Thoracic aorta (tissue), 2 donors: ENCODE measurements around the gene CYFIP1. TPM values are rescaled to one million over a fixed set of nuclear protein-coding genes. Genes with fewer than 3 reads are reported as not detected.

Experiments
- ATAC-seq: fragments of 150-250 bp; one replicate; pipeline ENCODE4 v1.8.0; 2017; ENCODE audit warnings: low read depth; ENCODE audit not compliant: insufficient number of reproducible peaks, low FRiP score
- DNase-seq: peaks from one replicate; pipeline ENCODE4 v3.0.0-alpha.2; 2020; ENCODE audit warnings: low spot score
- H3K27ac ChIP-seq, 2 donors: fragments of 200-600 bp; sonication (generic); 1 replicate in 1 of 2; 2 replicates in 1 of 2; pipeline ENCODE4 v1.5.1; 2016; ENCODE audit warnings: mild to moderate bottlenecking in 2 of 2, moderate library complexity in 2 of 2
- H3K27me3 ChIP-seq: fragments of 200-600 bp; sonication (generic); replicated peaks from 2 replicates; pipeline ENCODE4 v1.6.0; 2016; ENCODE audit warnings: mild to moderate bottlenecking; ENCODE audit not compliant: insufficient read depth
- H3K36me3 ChIP-seq: fragments of 200-600 bp; sonication (generic); one replicate; pipeline ENCODE4 v1.5.1; 2016
- H3K4me1 ChIP-seq, 2 donors: fragments of 200-600 bp; sonication (generic); 1 replicate in 1 of 2; 2 replicates in 1 of 2; pipeline versions ENCODE4 v1.5.1 to v1.6.0; 2016; ENCODE audit warnings: low read depth in 2 of 2, mild to moderate bottlenecking in 1 of 2; ENCODE audit not compliant: control insufficient read depth in 1 of 2
- H3K4me3 ChIP-seq: fragments of 200-600 bp; sonication (generic); 2 replicates; pipeline ENCODE4 v1.5.1; 2016; ENCODE audit warnings: mild to moderate bottlenecking
- H3K9me3 ChIP-seq: fragments of 200-600 bp; sonication (generic); 2 replicates; pipeline ENCODE4 v1.5.1; 2016
- total RNA-seq, 2 donors: library from RNA; depleted of rRNA; stranded (reverse); fragments of >200 nt; gene quantifications; one replicate each; pipeline versions ENCODE4 v1.1.0 to v1.2.3, GENCODE V29; 2016
- TF ChIP-seq, protein P1 (sequence below): fragments of 200-600 bp; sonication (generic); IDR thresholded peaks from one replicate; pipeline ENCODE4 v1.5.1; 2019; ENCODE audit warnings: antibody characterized with exemption

Gene CYFIP1
- total RNA-seq, 2 donors from 2014 or later = 112 to 150 TPM

GRCh38 chr15:22917556-22917955 is 62.6 kb downstream of the CYFIP1 start:
- Histone ChIP-seq H3K27me3 (no peaks in the 10 kb centered on the region), H3K9me3 (no peaks in the 10 kb centered on the region), H3K4me3 (no peak overlapping the region), H3K36me3 (peaks cover 56% of the 10 kb centered on the region), H3K4me1 (no peaks in the 10 kb centered on the region), H3K27ac (no peak overlapping the region)
- TF ChIP-seq, protein P1, sequence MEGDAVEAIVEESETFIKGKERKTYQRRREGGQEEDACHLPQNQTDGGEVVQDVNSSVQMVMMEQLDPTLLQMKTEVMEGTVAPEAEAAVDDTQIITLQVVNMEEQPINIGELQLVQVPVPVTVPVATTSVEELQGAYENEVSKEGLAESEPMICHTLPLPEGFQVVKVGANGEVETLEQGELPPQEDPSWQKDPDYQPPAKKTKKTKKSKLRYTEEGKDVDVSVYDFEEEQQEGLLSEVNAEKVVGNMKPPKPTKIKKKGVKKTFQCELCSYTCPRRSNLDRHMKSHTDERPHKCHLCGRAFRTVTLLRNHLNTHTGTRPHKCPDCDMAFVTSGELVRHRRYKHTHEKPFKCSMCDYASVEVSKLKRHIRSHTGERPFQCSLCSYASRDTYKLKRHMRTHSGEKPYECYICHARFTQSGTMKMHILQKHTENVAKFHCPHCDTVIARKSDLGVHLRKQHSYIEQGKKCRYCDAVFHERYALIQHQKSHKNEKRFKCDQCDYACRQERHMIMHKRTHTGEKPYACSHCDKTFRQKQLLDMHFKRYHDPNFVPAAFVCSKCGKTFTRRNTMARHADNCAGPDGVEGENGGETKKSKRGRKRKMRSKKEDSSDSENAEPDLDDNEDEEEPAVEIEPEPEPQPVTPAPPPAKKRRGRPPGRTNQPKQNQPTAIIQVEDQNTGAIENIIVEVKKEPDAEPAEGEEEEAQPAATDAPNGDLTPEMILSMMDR = no peak
- no peak for ATAC-seq
- no peak for DNase-seq

- Histone ChIP-seq H3K27ac (no peak overlapping the region), H3K36me3 (peaks cover 54% of the 10 kb centered on the region), H3K4me1 (no peaks in the 10 kb centered on the region), H3K4me3 (no peak overlapping the region), H3K27me3 (no peaks in the 10 kb centered on the region), H3K9me3 (no peaks in the 10 kb centered on the region)
- DNase-seq = no peak
- TF ChIP-seq, protein P1 = no peak
- ATAC-seq = no peak
These were observed 63.4 kb downstream of the CYFIP1 start for GRCh38 chr15:22916606-22917350.

DNA sequence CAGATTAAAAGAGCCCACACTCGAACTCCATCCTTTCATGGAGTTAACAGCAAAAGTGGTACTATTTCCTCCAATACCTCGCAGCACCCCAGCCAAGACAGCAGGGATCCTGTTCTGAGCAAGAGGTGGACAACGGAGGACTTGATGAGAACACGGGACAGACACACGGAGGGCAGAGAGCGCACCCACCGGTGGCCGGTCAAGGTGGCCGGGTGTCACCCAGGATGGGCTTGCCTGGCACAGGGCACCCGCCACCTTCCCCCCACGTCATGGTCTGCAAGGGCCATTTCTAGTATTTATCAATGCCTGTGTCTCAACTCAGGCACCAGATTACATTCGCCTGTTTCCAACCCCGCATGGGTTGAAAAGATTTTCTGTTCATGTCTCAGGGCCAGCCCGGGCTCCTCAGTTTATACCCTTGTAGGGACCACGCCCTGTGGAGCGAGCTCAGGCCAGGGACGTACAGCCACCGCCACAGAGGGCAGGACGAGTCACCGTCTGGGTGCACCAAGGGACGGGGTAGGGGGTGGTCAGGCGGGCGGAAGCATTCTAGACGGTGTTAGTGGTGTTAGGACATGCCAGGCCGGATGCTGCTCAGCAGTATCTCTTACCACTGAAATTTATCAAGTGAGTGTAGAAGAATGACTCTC is 64.2 kb downstream of the CYFIP1 start:
- no peak overlapping the region for H3K4me3 ChIP-seq
- no peaks in the 10 kb centered on the region for H3K9me3 ChIP-seq
- TF ChIP-seq, protein P1 = no peak
- peaks cover 61% of the 10 kb centered on the region for H3K36me3 ChIP-seq
- no peak for DNase-seq
- no peaks in the 10 kb centered on the region for H3K4me1 ChIP-seq
- H3K27ac ChIP-seq = no peak overlapping the region
- no peak for ATAC-seq
- H3K27me3 ChIP-seq = no peaks in the 10 kb centered on the region

DNA sequence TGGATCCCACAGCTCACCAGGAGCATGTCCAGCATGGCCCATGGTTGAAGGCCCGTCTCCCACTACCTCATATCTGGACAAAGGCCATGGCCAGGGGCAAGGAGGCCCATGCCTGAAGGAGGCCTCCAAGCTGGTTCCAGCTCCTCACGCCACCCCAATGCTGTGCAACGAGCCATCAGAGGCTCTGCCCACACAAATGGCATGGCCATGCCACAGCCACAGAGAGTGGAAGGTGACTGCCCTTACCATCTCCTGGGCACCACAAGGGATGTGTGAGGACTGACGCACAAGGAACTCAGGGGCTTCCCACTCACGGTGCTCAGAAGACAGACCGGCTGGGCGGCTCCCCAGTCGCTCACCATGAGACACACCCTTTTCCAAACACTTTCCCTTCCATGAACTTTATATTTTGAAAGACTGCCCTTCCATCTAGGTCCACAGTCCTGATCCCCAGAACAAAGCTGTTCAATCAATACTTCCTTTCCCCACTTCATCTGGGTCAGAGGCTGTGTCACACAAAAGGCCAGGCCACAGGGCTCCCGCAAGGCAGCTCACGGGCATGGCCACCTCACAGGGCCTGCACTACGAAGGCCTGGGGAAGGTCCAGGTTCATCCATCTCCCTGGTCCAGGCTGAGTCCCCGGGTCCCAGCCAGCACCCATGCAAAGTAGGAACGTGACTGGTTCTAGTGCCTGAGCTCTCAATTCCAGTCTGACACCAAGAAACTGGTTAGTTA is 66.4 kb downstream of the CYFIP1 start:
- H3K36me3 ChIP-seq = peaks cover 82% of the 10 kb centered on the region
- no peak for ATAC-seq

More for the DNA sequence above, 66.4 kb downstream of the CYFIP1 start:
- TF ChIP-seq, protein P1 = no peak
- H3K27ac ChIP-seq = no peak overlapping the region
- no peaks in the 10 kb centered on the region for H3K9me3 ChIP-seq
- H3K27me3 ChIP-seq = no peaks in the 10 kb centered on the region
- H3K4me3 ChIP-seq = no peak overlapping the region
- no peaks in the 10 kb centered on the region for H3K4me1 ChIP-seq
- no peak for DNase-seq
